ENCODE data around the gene PDZD8. TPM values are rescaled to one million over a fixed set of nuclear protein-coding genes. Genes with fewer than 3 reads are reported as not detected.
"Not testable (repeated sequence)": the region's sequence is repeated elsewhere in the genome, so short reads cannot be mapped to it uniquely, and the experiment has no call there.

The PDZD8 gene
- polyA plus RNA-seq, 4 donors = 34.0 to 41.0 (median 37.7) TPM

DNA sequence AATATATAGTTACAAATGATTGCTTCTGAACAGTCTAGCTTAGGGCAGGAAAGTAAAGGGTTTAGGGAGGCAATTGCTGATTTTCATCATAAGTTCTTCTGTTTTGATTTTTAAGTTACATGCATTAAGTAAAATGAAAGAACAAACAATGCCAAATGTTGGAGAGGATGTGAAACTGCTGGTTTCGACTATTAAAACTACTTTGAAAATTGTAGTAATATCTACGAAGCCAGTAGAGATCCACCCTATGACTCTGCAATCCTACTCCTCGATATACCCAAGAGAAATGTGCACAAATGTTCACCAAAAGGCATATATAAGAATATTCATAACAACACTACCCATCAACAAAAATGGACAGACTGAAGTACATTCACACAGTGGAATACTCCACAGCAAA is 24.3 kb downstream of the PDZD8 start:
- no peak for DNase-seq (ENCODE audit: low read depth in 4 of 4, low spot score in 3 of 4)

DNA sequence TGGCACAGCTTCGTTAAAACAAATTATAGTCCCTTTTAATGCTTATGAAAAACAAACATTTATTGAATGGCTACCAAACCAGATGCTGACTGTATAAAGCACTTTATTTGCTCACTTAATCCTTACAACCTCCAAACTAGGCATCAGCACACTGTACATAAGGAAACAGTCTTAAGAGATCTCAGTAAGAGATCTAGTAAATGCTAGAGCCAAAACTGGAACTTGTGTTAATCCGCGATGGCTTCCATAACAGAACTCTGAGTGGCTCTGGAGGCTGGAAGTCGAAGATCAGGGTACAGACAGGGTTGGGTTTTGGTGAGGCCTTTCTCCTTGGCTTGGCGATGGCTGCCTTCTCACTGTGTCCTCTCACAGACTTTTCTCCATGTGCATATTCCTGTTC is 27.0 kb downstream of the PDZD8 start:
- DNase-seq (ENCODE audit: low read depth in 4 of 4, low spot score in 3 of 4) = no peak

DNA sequence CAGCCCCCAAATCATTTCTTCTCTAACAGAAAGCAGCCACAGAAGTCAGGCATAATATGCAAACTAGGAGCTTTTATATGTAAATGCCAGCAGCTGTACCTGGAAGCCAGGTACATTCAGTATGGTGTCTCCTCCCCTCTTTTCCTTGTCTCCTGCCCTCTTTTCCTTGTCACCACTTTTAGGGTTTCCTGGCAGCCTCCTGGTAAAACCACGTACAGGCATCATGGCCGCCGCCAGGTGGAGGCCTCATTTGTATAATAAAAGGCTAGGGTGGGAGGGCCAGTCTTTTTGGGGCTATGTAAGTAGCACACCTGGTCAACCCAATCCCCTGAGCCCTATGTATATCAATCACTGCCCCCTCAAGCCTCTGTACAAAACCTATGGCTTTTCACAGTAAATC is 28.7 kb downstream of the PDZD8 start:
- DNase-seq (ENCODE audit: low read depth in 4 of 4, low spot score in 3 of 4) = no peak

DNA sequence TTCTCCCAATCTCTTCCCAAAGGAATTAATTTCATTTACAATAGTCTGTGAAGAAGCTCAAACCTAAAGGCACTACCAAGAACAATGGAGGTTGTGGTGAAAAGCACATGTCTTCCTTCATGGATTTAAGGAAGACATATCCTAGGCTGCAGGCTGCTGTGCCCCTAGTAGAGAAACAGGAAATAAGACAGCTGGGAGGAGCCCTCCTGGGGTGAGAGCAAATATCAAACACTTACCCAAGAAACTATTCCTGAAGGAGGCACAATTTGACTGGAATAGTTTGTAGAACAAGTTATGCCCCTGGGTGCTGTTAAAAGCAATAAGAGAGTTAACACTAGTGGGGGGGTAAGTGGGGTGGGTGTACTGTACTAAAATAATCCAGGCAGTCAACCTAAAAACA is 30.1 kb downstream of the PDZD8 start:
- no peak for DNase-seq (ENCODE audit: low read depth in 4 of 4, low spot score in 3 of 4)

DNA sequence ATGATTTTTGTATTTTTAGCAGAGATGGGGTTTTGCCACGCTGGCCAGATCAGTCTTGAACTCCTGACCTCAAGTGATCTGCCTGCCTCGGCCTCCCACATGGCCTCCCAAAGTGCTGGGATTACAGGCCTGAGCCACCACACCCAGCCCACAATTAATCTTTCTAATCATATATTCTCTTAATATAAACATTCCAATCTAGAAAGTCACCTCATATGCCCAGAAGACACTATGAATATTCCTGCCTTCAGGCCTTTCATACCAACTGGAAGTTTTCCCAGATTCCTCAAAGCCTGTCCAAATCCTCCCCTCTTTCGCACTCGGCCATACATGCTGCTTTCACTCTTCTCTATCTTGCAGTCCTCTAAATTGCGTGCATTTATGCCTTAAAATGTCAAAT is 32.6 kb downstream of the PDZD8 start:
- DNase-seq (ENCODE audit: low read depth in 4 of 4, low spot score in 3 of 4) = no peak

DNA sequence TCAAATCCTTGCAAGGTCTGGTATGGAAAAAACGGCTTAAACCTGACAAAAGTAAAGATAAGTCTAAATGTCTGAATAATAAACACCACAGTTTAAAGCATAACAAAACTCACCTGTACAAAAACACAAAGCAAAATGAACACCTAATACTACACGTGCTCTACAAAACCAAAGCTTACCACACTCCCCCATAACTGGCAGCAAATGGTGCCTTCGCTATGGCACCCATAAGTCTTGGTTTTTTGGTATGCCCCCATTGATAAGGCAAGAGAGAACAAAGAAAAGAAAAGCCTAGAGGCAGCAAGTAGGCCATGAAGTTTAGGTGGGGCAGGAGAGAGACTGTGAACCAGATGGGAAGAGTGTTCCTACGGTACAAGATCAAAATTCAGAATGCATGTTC is 34.2 kb downstream of the PDZD8 start:
- no peak for DNase-seq (ENCODE audit: low read depth in 4 of 4, low spot score in 3 of 4)

DNA sequence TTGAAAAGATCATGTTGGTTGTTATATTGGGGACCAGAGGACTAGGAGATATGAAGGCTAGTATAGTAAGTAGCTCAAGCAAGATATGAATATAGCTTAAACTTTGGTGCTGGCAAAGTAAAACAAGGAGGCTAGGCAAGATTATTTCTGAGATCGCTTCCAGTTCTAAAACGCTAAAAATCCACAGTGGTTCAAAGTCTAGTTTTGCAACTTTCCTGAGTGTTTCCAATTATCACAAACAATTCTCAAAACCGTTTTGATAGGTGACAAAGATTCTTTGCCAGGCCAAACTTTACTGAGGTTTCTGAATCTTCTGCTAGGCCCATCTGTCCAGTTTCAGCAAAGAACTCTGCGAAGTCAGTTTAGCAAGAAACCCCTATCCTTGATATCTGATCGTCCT is 35.3 kb downstream of the PDZD8 start:
- DNase-seq (ENCODE audit: low read depth in 4 of 4, low spot score in 3 of 4) = no peak

DNA sequence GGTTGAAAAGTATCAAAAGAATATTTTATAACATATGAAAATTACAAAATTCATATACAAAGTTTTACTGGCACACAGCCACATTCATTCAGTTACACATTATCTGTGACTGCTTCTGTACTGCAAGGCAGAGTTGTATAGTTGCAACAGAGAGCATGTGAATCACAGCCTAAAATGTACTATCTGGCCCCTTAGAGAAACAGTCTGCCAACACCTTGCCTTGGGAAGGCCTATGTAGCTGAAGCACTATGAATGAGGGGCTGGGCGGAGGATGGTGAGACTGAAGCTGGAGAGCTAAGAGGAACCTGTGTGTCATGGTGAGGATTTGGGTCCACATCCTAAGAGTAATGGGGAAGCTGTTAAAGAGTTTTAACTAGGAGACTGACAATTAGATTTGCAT is 35.7 kb downstream of the PDZD8 start:
- DNase-seq (ENCODE audit: low read depth in 4 of 4, low spot score in 3 of 4) = no peak

DNA sequence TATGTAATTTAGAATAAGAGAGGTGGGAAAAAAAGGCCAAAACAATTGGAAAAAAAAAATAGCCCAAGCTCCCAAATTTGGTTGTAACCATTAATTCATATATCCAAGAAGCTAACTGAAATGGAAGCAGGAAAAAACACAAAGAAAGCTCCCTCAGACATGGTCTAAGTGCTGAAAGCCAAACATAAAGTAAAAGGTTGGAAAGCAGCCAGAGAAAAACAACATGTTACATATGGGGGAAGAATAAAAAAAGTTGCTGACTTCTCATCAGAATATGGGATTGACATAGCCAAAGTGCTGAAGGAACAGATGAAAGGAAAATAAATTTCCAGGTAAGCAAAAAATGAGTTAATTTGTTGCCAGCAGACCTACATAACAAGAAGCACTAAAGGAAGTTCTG is 40.3 kb downstream of the PDZD8 start:
- no peak for DNase-seq (ENCODE audit: low read depth in 4 of 4, low spot score in 3 of 4)

DNA sequence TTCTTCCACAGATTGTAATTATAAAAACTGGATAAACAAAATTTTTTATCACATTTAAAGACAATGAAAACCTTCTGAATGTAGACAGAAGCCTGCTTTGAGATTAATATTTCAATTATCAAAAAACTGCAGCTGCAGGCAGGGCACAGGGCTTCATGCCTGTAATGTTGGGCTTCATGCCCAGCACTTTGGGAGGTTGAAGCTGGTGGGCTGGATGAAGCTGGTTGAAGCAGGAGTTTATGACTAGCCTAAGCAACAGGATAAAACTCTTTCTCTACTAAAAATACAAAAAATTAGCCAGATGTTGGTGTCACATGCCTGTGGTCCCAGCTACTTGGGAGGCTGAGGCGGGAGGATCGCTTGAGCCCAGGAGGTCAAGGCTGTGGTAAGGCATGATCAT is 41.2 kb downstream of the PDZD8 start:
- DNase-seq (ENCODE audit: low read depth in 4 of 4, low spot score in 3 of 4) = no peak

DNA sequence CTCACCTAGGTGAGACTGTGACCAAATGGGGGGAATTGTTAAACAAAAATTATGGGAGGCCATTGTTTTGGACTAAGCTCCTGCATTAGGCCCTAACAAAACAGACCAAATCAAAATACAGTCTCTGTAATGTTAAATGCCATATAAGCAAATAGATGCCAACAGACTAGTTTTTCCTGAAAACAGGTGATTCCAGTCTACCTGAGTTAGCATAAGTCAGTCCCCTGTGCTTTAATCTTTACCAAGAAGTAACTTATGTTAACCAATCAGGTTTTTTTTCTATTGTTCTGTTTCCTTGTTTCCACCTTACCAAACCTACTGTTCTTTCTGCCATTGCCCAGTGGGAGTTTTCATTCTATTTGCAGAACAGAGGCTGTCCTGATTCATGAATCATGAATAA is 48.0 kb downstream of the PDZD8 start:
- DNase-seq (ENCODE audit: low read depth in 4 of 4, low spot score in 3 of 4) = no peak

DNA sequence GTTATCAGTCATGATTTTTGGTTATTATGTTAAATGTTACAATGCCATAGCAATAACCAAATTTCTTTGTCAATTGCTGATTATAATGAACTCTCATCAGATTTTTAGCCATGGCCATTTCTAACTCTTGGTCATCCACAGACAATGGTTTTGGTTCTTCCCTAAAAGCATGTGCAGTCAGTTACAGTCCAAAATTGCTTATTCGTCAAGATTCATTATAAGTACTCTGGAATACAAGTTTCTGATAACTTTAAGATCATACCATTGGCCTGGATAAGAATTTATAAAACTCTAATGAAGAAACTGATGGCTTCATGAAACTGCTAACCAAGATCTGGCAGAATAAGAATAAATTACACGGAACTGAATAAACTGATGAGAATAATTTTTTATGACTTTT is 50.9 kb downstream of the PDZD8 start:
- no peak for DNase-seq (ENCODE audit: low read depth in 4 of 4, low spot score in 3 of 4)

DNA sequence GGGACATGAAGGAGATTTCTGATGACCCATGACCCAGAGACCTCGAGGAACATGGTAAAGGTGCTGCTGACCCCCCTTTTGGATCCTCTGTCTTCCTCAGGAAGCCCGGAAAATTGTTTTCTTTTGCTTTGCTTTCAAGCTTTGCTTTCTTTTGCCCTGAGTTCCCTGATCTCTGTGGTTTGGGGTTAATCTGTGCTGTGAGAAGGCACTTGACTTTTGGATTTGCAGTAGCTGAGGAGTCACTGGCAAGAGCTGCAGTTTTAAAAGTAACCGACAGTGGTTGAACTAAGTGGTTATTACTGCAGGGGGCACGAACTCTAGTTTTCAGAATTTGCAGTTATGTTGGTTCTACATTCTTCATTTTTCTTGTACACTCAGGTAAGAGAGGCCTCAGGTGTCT is 53.0 kb downstream of the PDZD8 start:
- DNase-seq (ENCODE audit: low read depth in 4 of 4, low spot score in 3 of 4) = no peak

DNA sequence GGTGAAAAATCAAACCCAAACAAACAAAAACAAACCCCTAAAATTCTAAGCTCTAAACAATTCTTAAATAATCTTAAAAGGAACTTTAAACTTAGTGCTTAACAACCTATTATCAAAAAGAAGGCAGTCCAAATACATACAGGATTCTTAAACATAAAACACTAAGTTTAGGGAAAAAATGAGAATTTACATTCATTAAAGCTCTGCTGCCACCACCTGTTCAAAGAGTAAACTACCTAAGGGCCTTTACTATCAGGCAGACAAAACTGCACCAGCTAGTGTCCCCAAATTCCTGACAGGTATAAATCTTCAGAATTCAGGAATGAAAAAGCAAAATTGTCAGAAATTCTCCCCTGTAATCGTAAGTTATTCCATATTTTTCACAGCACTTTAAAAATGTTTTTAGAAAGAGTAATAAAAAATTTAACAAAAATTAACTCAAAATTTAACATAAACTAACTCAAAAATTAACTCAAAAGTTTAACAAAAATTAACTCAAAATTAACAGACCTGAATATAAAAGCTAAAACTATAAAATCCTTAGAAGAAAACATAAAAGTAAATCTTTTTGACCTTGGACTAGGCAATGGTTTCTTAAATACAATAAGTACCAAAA is 55.1 kb downstream of the PDZD8 start:
- no peak for DNase-seq (ENCODE audit: low read depth in 4 of 4, low spot score in 3 of 4)

DNA sequence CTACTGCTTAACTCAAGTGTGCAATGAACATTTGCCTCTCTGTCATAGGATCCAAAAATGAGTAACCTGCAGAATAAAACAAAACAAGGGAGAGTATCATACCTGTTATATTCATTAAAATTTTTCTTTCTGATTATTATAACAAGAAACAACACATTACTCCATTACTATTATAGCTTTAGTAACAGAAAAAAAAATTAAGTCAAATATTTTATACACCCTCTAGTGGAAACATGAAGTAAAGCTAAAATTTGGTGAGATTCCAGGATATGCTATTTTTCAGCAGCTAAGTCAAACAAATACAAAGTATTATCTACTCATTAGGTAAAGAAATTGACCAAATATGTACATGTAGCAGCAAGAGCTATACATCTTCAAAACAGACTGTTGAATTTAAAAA is 56.3 kb downstream of the PDZD8 start:
- DNase-seq (ENCODE audit: low read depth in 4 of 4, low spot score in 3 of 4) = no peak

DNA sequence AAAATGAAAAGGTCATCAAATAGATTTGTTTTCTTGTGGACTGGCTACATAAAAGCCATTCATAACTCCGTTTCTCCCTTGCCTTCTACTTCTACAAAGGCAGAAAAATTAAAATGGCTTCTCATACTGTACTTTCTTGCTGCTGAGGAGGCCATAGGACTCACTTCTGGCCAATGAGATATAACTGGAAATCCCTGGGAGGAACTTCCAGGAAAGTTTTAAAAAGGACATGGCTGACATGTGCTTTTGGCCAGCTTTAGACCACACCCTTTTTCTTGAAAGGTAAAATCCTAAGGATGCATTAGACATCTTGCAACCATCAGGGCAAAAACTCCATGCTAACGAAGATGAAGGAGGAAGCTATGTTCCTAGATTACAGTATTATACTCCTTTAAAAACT is 58.5 kb downstream of the PDZD8 start:
- no peak for DNase-seq (ENCODE audit: low read depth in 4 of 4, low spot score in 3 of 4)

DNA sequence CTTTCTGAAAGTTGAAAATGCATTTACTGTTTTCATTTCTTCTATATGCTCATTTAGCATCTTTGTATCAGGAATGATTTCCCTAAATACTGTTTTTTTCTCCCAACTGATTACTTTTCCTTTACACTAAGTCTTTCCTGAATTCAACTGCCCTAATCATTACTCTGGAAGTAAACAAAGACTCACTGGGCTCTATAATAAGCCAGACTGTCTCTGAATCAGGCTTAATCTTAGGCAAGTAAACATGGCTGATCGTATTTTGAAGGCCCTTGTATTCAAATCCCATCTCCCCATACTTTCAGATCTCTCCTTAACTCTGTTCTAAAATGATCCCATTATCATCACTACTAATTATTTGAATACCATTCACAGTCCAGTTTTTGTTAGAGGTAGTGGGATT is 61.6 kb downstream of the PDZD8 start:
- no peak for DNase-seq (ENCODE audit: low read depth in 4 of 4, low spot score in 3 of 4)

DNA sequence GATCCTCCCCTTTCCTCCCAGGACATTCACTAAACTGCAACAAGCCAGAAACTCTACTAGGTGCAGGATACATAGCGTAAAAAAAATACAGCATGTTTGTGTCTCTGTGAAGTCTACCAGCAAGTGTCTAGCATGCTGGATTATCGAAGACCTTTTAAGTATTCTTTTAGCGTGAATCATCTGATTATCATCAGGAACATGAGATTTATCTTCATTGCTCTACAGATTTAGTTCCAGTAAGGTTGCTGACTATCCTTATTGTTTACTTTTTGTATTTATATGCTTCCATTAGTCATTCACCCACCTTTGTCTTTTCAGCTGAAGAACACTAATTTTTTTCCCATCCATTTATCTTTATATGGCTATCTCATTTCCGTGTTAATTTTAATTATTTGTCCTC is 62.8 kb downstream of the PDZD8 start:
- no peak for DNase-seq (ENCODE audit: low read depth in 4 of 4, low spot score in 3 of 4)

DNA sequence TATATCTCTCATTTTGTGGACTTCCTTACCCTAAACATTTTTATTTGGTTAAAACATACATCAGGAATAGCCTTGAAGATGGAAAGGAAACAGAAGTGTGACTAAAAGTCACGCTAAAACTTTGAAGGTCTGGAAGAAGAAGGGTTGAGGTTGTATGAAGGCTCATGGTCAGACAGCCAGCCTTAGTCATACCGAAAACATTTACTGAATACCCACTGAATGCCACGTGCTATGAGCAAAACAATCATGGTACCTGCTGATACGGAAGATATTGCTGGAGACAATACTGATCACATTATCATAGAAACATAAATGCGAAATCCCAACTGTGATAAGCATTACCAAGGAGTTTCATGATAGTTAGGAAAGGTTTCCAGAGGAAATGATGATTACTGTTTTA is 64.0 kb downstream of the PDZD8 start:
- no peak for DNase-seq (ENCODE audit: low read depth in 4 of 4, low spot score in 3 of 4)

DNA sequence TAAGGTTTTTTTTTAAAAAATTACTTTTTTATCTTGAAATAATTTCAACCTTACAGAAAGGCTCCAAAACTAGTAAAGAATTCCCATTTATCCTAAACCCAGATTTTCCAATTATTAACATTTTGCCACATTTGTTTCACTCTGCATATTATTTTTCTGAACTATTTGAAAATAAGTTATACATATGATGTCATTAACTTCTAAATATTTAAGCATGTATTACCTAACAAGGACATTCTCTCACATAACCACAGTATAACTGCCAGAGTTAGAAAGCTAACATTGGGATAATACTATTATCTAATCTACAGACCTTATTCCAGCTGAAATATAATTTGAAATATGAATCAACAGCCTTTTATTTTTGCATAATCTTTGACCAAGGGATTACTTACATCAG is 68.6 kb downstream of the PDZD8 start:
- no peak for DNase-seq (ENCODE audit: low read depth in 4 of 4, low spot score in 3 of 4)

DNA sequence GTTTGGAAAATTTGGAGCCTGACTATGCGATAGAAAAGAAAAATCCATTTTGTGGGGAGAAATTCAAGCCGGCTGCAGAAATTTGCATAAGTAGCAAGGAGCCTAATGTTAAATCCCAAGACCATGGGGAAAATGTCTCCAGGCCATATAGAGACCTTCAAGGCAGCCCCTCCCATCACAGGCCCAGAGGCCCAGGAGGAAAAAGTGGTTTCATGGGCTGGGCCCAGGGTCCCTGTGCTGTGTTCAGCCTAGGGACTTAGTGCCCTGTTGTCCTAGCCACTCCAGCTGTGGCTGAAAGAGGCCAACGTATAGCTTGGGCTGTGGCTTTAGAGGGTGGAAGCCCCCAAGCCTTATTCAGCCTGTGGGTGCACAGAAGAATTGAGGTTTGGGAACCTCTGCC is 71.8 kb downstream of the PDZD8 start:
- not testable (repeated sequence) for DNase-seq (ENCODE audit: low read depth in 4 of 4, low spot score in 3 of 4)

DNA sequence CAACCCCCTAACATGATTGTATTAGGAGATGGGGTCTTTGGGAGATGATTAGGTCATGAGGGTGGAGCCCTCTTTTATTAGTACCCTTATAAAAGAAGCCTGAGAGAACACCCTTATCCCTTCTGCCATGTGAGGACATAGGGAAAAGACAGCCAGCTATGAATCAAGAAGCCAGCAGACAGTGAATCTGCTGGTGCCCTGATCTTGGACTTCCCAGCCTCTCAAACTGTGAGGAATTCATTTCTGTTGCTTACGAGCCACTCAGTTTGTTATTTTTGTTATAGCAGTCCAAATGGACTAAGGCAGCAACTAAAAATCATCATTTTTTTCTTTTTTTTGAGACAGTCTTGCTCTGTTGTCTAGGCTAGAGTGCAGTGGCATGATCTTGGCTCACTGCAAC is 74.6 kb downstream of the PDZD8 start:
- DNase-seq (ENCODE audit: low read depth in 4 of 4, low spot score in 3 of 4) = no peak

DNA sequence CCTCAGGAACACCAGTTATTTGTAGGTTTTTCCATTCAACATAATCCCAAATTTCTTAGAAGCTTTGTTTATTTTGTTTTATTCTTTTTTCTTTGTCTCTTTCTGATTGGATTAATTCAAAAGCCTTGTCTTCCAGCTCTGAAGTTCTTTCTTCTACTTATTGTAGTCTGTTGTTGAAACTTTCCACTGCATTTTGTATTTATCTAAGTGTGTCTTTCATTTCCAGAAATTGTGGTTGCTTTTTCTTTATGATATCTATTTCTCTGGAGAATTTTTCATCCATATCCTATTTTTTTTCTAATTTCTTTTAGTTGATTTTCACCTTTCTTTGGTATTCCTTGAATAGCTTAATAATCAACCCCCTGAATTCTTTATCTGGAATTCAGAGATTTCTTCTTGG is 75.8 kb downstream of the PDZD8 start:
- no peak for DNase-seq (ENCODE audit: low read depth in 4 of 4, low spot score in 3 of 4)

All from right renal pelvis (tissue), 4 donors.